ENCODE results near the gene ZNF367.

- TF ChIP-seq CTCF (IDR thresholded peaks at IDR 0.05; ENCODE audit: poor library complexity) (no peak), EZH2phosphoT487 (IDR thresholded peaks at IDR 0.05; ENCODE audit: low read depth, severe bottlenecking, unreplicated experiment) (no peak)
Observed at GRCh38 chr9:96418083-96418919, at the start of gene ZNF367.

Data from hepatocyte (in vitro differentiated cells).